GM21825 (cell line): Measurements from ENCODE around the gene CACNA1C.
A peak's percentile ranks its signal among the peaks of the same experiment; 100 is the strongest.

Experiments
- ATAC-seq: cut with Tn5 transposase; IDR thresholded peaks from one replicate; pipeline ENCODE4 v1.9.1; 2021; ENCODE audit warnings: mild to moderate bottlenecking, moderate library complexity; ENCODE audit not compliant: unreplicated experiment

CACNA1C gene

GRCh38 chr12:2052826-2053678, at the start of gene CACNA1C:
Gene CACNA1C, plus strand, starts transcription at chr12:2052987. Its CDS starts 576 bp downstream, at chr12:2053563.
- no peak for ATAC-seq

DNA sequence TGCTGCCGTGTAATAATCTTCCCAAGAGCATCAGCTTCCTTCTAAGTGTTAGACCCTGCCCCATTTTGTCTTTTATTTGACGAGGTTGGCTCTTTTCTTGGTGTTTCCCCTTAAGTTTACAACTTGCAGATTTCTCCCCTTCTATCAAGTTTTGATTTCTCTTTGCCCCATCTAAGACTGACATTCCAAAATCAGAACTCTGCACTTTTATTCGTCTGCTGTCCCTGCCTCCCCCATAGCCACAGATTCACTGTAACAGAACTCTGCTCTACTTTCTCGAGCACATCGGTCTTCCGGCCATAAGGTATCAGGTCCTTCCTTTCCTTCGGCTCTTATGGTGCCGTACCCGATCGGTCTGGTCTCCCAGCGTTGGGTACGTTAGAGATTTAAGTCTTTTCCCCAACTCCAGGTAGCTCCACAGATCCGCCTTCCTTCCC, 49.1 kb upstream of the CACNA1C start:
- ATAC-seq = peak; percentile 5

DNA sequence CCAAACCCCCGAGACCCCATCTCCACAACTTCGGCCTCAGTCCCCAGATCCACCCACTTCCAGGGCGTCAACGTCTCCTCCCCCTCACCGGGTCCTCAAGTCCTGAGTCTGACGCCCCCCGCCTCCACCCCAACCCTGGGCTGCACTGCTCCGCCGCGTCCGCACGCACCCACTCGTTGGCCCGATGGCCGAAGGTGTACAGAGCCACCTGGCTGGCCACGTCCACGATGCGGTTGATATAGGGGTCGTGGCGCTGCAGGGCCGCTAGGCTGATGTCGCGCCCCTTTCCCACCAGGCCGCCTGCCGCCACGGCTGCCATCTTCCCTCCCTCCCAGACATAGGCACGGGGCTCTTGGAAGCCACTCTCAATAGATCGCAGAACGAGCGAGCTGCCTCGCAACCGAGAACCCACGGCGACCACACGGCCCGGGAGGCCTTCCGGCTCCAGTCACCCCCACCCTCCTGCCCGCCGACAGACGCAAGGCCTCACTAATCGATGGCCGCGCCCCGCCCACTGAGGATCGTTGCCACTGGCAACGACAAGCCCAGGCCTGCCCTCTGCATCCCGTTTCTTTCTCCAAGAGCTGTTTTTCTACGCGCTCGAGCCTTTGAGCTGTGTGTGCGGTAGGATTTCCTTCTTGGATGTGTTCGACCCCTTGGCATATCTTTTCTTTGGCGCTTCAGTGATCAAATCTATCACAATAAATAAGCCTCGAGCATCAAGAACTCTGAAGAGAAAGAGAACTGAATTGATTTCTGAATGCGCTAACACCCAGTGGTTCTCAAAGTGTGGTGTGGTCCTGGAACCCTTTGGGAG, 48.5 kb upstream of the CACNA1C start, which contains the start of gene DCP1B:
DCP1B (minus strand) TSS at position 345 of the 817 bp plus-strand sequence; CDS start at position 319, 26 bp downstream.
- ATAC-seq = peak; percentile 98

DNA sequence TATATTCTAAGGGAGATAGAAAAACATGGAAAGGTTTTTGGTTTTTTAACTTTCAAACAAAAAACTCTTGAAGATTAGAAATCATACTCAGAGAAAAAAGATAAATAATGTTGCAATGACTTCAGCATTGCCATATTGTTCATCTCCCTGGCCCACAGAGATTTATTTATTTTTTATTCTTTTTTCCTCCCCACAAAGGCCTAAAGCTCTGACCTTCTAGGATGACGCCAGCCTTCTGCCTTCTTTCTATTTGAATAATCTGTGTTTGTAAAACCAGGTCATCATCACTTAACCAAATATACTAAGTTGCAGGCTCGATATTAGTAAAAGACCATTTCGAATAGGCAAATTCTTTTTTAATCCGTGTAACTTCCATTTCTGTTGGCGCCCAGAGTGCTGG, 44.1 kb upstream of the CACNA1C start:
- no peak for ATAC-seq

- no peak for ATAC-seq
Observed at GRCh38 chr12:2009623-2010022, 43.2 kb upstream of the CACNA1C start.

DNA sequence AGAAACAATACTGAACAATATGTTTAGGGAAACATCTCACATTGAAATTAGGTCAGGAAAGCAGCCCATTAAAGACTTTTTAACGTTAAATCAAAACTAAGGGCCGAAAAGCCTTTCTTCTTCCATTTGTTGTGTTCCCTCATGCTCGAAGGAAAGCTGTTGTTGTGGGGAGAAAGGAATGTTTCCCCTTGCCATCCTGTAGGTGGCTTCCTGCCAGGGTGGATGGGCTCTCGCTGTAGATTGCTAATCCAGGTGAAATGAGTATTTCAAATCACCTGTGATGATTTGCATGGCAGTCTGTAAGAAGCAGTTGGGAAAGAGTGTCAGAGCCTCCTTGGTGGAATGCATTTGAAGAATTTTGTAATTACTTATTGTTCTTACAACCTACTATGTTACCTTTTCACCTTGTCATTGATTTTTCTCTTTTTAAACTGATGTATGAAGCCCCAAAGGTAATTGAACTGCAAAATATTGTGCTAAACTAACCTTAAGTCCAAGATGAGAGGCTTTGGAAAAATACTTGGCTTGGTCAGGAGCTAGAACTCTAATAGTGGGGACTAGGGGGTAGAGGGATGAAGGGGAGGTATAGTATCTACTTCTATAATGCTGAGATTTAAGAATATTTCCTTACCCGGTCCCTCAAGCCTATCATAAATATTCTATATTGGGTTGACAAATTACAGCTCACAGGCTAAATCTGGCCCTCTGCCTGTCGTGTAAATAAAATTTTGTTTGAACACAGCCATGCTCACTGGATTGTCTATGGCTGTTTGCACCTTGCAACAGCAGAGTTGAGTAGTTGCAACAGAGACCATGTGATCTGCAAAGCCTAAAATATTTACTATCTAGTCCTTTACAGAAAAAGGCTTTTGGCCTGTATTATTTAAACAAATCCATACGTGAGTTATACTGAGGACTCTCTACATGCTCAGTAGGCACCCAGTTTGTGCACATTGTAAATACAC, 40.9 kb upstream of the CACNA1C start:
- no peak for ATAC-seq

- no peak for ATAC-seq
Observed at GRCh38 chr12:2013086-2013485, 39.7 kb upstream of the CACNA1C start.

- no peak for ATAC-seq
Observed at GRCh38 chr12:2013527-2014223, 39.1 kb upstream of the CACNA1C start.

DNA sequence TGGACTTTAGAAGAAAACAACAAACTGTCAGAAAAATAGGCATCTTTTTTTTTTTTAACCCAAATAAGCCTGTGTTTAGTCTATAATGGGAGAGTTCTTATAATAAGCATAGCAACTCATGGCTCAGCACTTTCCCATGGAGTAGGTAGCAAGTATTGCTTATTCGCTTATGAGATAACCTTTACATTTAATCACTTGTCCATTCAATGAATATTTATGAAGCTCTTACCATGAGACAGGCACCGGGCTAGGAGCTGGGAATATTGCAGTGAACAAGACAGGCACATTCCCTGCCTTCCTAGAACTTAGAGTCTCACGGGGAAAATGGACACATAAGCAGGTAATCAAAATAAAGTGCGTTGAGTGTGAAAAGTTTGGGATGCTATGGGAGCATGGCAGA, 38.6 kb upstream of the CACNA1C start:
- ATAC-seq = no peak

- no peak for ATAC-seq
Observed at GRCh38 chr12:2016862-2017545, 35.8 kb upstream of the CACNA1C start.

DNA sequence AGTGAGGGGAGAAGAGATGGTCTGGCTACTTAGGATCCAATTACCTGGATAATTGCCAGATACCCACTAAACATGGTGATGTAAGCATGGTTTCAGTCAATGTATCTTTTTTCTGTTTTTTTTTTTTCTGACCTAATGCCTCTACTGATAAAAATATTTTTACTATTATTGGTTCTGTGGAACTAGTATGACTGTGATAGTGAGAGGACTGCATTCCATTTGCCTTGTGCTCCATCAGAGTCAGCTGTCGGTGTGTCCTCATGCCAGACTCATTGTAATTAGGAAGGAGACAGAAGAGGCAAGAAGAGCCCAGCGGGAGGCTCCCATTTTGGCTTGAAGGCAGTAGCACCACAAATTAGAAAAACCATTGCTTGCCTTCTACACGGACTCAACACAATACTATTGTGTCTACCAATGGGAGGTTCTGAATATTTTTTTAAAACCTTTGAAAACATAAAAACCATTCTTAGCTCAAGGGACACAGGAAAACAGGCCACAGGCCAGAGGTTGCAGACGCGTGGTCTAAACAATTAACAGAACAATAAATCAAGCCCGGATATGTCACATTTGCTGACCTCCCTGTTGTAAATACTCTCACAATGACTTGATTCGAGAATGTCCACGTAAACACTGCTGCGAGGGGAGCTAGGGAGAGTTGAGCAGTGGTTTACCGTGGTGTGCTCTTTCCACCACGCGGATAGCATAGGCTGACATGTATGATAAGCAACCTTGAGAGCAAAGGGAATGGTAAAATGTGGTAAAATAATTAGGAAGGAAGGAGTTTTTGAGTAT, 35.0 kb upstream of the CACNA1C start:
- no peak for ATAC-seq

DNA sequence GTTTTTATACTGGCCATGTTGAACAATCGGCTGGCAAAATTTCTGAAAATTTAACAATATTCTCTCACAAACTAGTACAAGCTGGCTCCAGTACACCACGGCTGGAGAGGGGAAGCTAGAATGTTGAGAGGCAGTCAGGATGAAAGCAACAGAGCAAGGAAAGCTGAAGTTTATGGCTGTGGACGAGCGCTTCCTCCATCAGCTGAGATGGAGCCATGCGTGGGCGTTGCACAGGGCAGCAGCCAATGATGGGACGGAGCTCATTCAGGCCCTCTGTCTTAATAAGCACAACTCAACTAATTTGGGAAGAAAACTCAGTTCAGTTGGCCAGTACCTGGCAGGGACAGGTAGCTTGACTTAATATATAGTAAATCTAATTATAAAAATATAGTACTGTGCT, 34.4 kb upstream of the CACNA1C start:
- ATAC-seq = no peak

DNA sequence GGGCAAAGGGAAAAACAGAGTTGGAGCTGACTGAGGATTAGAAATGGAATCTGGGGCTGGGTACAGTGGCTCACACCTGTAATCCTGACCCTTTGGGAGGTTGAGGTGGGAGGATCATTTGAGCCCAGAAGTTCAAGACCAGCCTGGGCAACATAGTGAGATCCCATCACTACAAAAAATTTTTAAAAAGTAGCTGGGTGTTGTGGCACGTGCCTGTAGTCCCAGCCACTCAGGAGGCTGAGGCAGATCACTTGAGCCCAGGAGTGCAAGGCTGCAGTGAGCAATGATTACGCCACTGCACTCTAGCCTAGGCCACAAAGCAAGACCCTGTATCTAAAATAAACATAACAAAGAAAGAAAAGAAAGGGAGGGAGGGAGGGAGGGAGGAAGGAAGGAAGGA, 33.7 kb upstream of the CACNA1C start:
- no peak for ATAC-seq

GRCh38 chr12:2020511-2020910, 32.3 kb upstream of the CACNA1C start:
- no peak for ATAC-seq

DNA sequence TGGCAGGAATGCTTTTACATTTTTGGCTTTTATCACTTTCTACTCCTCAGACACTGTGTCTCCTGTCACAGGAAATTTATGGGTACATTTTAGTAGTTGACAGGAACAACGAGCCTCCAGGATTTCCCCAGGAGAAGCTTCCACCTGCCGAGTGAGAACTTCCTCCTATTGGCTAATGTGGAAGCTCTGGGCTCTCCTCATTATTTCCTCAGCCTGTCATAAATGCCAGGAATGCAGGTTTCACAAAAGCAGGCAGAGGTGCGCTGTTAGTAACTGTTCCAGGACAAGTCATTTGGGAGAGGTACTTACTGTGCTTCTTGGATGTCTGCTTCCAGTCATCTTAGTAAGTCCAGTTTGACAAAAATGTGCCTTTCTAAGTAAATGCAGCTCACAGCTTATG, 29.4 kb upstream of the CACNA1C start:
- ATAC-seq = no peak

DNA sequence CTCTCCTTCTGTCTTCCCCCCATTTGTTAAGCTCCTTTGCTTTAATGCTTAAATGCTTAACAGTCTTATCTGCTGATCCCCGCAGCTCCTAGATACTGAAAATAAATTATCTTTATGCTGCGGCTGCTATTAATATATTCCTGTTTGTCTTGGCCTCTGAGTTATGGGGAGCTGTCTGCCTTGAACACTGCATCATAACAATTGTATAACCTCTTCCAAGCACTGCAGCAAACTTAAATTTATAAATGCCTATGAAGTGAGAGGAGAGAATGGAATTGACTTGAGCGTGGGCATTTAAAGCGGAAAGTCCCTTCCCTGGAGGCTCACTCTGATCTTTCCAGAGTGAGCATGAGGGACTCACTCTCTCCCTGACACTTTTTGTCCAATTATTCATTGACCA, 25.4 kb upstream of the CACNA1C start:
- no peak for ATAC-seq

DNA sequence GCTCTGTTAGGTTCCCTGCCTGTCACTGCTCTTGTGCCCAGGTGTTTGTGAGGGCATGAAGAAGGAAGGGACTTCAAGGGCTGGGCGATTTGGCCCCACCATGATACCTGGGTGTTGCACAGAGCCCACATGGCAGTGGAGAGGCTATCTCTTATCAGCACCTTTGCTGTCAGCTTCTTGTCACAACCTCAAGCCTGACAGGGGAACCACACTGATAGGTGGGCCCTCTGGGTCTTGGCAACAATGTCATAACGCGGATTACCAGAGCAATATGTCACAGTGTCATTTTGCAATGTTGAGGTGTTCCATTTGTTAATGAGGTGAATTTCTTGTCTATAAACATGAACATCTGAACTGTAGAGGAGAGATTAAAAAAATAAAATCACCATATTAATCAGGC, 22.9 kb upstream of the CACNA1C start:
- no peak for ATAC-seq

DNA sequence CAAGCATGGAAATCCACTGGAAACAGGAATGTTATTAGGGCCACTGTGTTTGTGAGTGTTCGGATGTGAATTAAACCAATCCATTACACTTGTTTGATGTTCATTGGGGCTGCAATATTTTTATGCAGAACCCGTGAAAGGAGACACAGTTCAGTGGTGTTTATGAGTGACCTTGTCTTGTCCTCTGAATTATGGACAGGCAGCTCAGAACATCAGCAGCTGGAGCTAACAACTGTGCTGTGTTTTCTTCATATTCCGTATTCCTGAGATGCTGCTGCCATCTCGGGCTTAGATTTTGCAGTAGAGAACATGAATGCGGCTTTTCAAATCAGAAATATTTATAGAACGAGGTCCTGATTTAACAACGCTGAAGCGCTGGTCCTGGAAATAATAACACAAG, 20.3 kb upstream of the CACNA1C start:
- ATAC-seq = no peak
